HUES64 (cell line): ENCODE data around the gene FAU.
"Not testable (repeated sequence)": the region's sequence is repeated elsewhere in the genome, so short reads cannot be mapped to it uniquely, and the experiment has no call there.

Experiments used
- H3K27ac ChIP-seq: 2 replicates; pipeline ENCODE4 v1.7.0; 2013; ENCODE audit warnings: low read depth, low read length, inconsistent platforms
- H3K27me3 ChIP-seq: 2 replicates; pipeline ENCODE4 v1.6.1; 2013; ENCODE audit warnings: mild to moderate bottlenecking, low read length; ENCODE audit not compliant: insufficient read depth
- H3K36me3 ChIP-seq: 2 replicates; pipeline ENCODE4 v1.6.1; 2013; ENCODE audit warnings: mild to moderate bottlenecking, low read length; ENCODE audit not compliant: insufficient read depth
- H3K4me1 ChIP-seq: 2 replicates; pipeline ENCODE4 v1.6.1; 2013; ENCODE audit warnings: mild to moderate bottlenecking, low read length, moderate library complexity; ENCODE audit not compliant: insufficient read depth
- H3K4me3 ChIP-seq: 2 replicates; pipeline ENCODE4 v1.5.1; 2013; ENCODE audit warnings: mild to moderate bottlenecking, low read length, moderate library complexity
- H3K9ac ChIP-seq: 2 replicates; pipeline ENCODE4 v1.6.1; 2013; ENCODE audit warnings: mild to moderate bottlenecking, low read depth, low read length
- H3K9me3 ChIP-seq: 2 replicates; pipeline ENCODE4 v1.6.1; 2013; ENCODE audit warnings: low read depth, low read length; ENCODE audit not compliant: insufficient read depth
- WGBS: fragments of 150-250, 120-280 bp; methylation state at CpG from one replicate; pipeline ENCODE4 v1.1.7; 2013; ENCODE audit warnings: missing lambda C conversion rate; 5-methylcytosine and 5-hydroxymethylcytosine counted together

Gene FAU

GRCh38 chr11:65156926-65157325 is 35.0 kb upstream of the FAU start:
- no peaks in the 10 kb centered on the region for H3K4me1 ChIP-seq
- H3K36me3 ChIP-seq: no peaks in the 10 kb centered on the region
- H3K4me3 ChIP-seq: no peak overlapping the region
- no peaks in the 10 kb centered on the region for H3K27me3 ChIP-seq
- no peak overlapping the region for H3K9ac ChIP-seq
- no peak overlapping the region for H3K27ac ChIP-seq
- no peaks in the 10 kb centered on the region for H3K9me3 ChIP-seq
- 93% methylated on average over 3 of the region's 3 CpGs for WGBS

DNA sequence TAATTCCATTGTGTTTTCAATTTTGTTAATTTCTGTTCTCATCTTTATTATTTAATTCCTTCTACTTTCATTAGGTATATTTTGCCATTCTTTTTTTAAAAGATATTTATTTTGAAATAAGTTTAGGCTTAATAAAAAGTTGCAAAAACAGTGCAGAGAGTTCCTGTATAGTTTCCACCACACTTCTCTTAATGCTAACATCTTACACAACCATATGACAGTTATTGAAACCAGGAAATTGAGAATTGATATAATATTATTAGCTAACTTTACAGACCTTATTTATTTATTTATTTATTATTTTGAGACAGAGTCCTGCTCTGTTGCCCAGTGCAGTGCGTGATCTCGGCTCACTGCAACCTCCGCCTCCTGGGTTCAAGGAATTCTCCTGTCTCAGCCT is 34.3 kb upstream of the FAU start:
- Histone ChIP-seq H3K36me3 (no peaks in the 10 kb centered on the region), H3K9ac (no peak overlapping the region), H3K9me3 (no peaks in the 10 kb centered on the region), H3K4me1 (no peaks in the 10 kb centered on the region), H3K27me3 (no peaks in the 10 kb centered on the region), H3K4me3 (no peak overlapping the region), H3K27ac (no peak overlapping the region)
- 100% methylated on average over 3 of the region's 3 CpGs for WGBS

GRCh38 chr11:65152122-65152521 is 30.2 kb upstream of the FAU start:
- H3K9ac ChIP-seq: no peak overlapping the region
- H3K36me3 ChIP-seq: no peaks in the 10 kb centered on the region
- 90% methylated on average over 2 of the region's 2 CpGs for WGBS
- H3K4me1 ChIP-seq: no peaks in the 10 kb centered on the region
- H3K27ac ChIP-seq: no peak overlapping the region
- H3K27me3 ChIP-seq: no peaks in the 10 kb centered on the region
- no peak overlapping the region for H3K4me3 ChIP-seq
- H3K9me3 ChIP-seq: no peaks in the 10 kb centered on the region

- WGBS: 92% methylated on average over 3 of the region's 3 CpGs
- Histone ChIP-seq H3K4me1 (no peaks in the 10 kb centered on the region), H3K9me3 (0 out of 2 replicates have a peak, but pooled peaks cover 2% of the 10 kb centered on the region), H3K27ac (no peak overlapping the region), H3K27me3 (no peaks in the 10 kb centered on the region), H3K9ac (no peak overlapping the region), H3K36me3 (no peaks in the 10 kb centered on the region), H3K4me3 (no peak overlapping the region)
These were observed 29.5 kb upstream of the FAU start for GRCh38 chr11:65151331-65151899.

DNA sequence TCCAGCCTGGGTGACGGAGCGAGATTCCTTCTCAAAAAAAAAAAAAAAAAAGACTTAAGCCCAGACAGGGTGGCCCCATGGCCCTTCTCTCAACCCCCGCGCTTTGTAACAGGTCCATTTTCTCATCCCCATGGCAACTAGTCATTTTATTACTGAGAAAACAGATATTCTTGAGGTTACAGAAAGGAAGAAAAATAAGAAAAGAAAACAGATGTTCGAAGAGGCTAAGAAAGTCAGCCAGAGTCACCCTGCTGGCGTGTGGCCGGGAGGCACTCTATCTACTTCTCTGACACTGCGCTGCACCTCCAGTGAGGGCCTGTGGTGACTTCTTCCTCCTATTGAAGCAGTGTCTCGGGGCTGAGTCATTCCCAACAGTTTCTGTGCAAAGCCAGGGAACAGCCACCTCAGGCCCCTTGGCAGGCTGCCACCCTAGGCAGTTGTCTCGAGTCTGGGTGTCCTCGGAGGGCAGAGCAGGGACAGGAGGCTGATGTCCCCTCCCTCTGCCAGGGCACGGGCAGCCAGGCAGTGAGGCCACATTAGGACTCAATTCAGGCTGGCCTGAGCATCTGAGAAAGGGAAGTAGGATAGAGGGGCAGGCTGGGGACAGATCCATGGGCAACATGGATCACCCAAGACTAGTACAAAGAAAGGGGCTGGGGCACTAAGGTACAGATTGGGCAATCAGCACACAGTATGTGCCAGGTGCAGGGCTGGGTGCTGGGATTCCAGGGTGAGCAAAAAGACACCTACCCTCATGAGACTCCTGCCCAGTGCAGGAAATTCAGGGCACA is 28.8 kb upstream of the FAU start:
- Histone ChIP-seq H3K36me3 (no peaks in the 10 kb centered on the region), H3K4me3 (no peak overlapping the region), H3K9me3 (0 out of 2 replicates have a peak, but pooled peaks cover 4% of the 10 kb centered on the region), H3K9ac (no peak overlapping the region), H3K27ac (no peak overlapping the region), H3K4me1 (no peaks in the 10 kb centered on the region), H3K27me3 (no peaks in the 10 kb centered on the region)
- 85% methylated on average over 12 of the region's 12 CpGs for WGBS

GRCh38 chr11:65150131-65150508 is 28.2 kb upstream of the FAU start:
- not testable (repeated sequence) for H3K4me3 ChIP-seq, H3K9ac ChIP-seq, H3K27me3 ChIP-seq, H3K27ac ChIP-seq, H3K9me3 ChIP-seq, H3K4me1 ChIP-seq, H3K36me3 ChIP-seq
- 87% methylated on average over 9 of the region's 10 CpGs for WGBS

DNA sequence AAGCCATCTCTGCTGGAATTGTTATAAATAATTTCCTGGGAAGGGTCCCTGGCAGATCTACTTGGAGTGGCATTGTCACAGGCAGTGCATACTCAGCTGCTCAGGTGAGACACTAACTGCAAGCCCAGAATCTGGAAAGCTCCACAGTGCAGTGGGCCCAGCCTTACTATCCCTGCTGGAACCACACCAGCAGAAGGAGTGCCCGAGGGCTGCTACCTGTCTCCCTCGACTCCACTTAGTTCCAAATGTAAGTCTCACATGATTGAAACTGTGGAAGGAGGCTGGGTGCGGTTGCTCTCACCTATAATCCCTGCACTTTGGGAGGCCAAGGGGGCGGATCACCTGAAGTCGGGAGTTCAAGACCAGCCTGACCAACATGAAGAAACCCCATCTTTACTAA is 26.7 kb upstream of the FAU start:
- 88% methylated on average over 5 of the region's 5 CpGs for WGBS

DNA sequence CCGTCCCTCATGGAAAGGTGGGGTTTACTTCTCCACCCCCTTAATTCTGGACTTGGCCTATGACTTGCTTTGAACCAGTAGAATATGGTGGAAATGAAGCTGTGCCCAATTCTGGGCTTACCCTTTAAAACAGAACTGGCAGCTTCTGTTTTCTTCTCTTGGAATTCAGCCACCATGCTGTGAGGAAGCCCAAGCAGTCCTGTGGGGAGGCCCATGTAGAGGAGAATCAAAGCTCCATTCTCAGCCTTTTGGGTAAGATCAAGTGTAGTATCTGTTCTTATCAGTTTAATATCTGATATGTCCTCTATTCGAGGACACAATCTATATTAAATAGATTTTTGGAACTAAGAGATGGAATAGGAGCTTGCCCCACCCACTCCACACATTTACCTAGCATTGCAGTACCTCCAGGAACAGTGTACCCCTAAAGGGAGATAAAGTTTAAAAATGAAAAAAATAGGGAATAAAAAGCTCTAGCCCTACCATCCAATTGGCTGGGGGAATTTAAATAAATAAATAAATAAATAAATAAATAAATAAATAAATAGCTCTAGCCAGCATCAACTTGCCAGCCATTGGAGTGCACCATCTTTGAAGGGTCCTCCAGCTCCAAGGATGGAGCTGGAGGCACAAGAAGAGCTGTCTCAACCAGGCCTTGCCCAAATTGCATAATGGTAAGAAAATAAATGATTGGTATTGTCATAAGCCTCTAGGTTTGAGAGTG is 25.6 kb upstream of the FAU start:
- Histone ChIP-seq H3K4me1 (no peaks in the 10 kb centered on the region), H3K27ac (no peak overlapping the region), H3K36me3 (no peaks in the 10 kb centered on the region), H3K9me3 (0 out of 2 replicates have a peak, but pooled peaks cover 4% of the 10 kb centered on the region), H3K27me3 (no peaks in the 10 kb centered on the region), H3K9ac (no peak overlapping the region), H3K4me3 (no peak overlapping the region)
- WGBS: no CpG with 5 or more reads among the region's 2 CpGs

More for the DNA sequence above, 26.7 kb upstream of the FAU start:
- Histone ChIP-seq H3K9me3 (0 out of 2 replicates have a peak, but pooled peaks cover 4% of the 10 kb centered on the region), H3K4me1 (no peaks in the 10 kb centered on the region), H3K27ac (no peak overlapping the region), H3K27me3 (no peaks in the 10 kb centered on the region), H3K36me3 (no peaks in the 10 kb centered on the region), H3K9ac (no peak overlapping the region), H3K4me3 (no peak overlapping the region)

GRCh38 chr11:65141896-65142494 is 20.1 kb upstream of the FAU start:
- H3K36me3 ChIP-seq: no peaks in the 10 kb centered on the region
- no peaks in the 10 kb centered on the region for H3K4me1 ChIP-seq
- 0 out of 2 replicates have a peak, but pooled peaks cover 4% of the 10 kb centered on the region for H3K9me3 ChIP-seq
- 95% methylated on average over 7 of the region's 7 CpGs for WGBS
- H3K9ac ChIP-seq: no peak overlapping the region
- H3K4me3 ChIP-seq: no peak overlapping the region
- H3K27me3 ChIP-seq: 0 out of 2 replicates have a peak, but pooled peaks cover 9% of the 10 kb centered on the region
- H3K27ac ChIP-seq: no peak overlapping the region

- 92% methylated on average over 15 of the region's 15 CpGs for WGBS
- no peaks in the 10 kb centered on the region for H3K9me3 ChIP-seq
- H3K36me3 ChIP-seq: peaks cover 10% of the 10 kb centered on the region
- H3K27me3 ChIP-seq: 0 out of 2 replicates have a peak, but pooled peaks cover 9% of the 10 kb centered on the region
- H3K27ac ChIP-seq: no peak overlapping the region
- H3K9ac ChIP-seq: no peak overlapping the region
- no peak overlapping the region for H3K4me3 ChIP-seq
- 0 out of 2 replicates have a peak, but pooled peaks cover 2% of the 10 kb centered on the region for H3K4me1 ChIP-seq
These were observed 14.7 kb upstream of the FAU start for GRCh38 chr11:65136515-65137096.
